ENCODE results near the gene ZNF487. TPM values are rescaled to one million over a fixed set of nuclear protein-coding genes. Genes with fewer than 3 reads are reported as not detected.
"Not testable (repeated sequence)": the region's sequence is repeated elsewhere in the genome, so short reads cannot be mapped to it uniquely, and the experiment has no call there.

ZNF487 gene
- 1 to 10 TPM; 4.4 to 5.4 TPM for total RNA-seq
- 1 to 10 TPM; 4.0 to 6.0 (median 5.1) TPM for polyA plus RNA-seq
- 1.6 to 19.2 (median 6.3) reads per million in 6 experiments for total RNA-seq

DNA sequence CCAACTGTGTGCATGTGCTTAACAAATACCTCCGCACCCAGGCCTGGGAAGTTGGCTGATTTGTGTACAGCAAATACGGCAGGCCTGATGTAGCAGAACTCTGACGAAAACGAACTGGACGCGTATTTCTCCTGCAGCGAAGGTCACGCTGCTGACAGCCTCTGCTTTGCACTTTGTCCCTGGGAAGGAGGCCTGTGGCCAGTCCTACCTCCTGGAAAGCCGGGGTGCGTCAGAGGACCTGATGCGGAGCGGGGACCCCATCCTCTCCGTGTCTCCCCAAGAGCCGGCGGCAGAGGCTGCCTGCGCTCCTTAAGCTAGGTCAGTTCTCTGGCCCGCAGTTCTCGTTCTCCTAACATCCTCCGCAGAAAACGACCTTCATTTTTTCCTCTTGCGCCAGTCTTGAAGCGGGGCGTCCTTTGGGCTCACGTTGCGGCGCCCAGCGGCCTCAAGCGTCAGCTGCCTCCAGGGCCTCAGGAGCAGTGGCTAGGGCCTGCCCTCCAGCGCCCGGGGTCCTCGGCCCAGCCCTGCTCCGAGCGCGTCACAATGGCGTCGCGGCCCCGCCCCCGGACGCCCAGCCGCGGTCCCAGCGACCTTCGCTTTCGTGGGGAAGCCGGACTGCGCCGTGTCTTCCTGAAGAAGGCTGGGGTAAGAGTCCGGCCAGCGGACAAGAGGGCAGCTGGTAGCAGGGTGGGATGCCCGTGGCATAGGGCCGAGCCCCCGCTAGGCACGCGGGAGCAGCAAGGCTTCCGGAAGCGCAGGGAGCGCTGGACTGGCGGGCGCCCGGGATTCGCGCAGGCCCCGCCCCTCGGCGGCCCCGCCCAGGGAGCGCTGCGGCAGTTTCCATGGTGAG, at the start of gene ZNF487:
TSS of gene ZNF487 (plus strand) at position 821 of the 850 bp plus-strand sequence. CDS start 38,703 bp downstream, outside the sequence.
- peaks cover 4 to 31% (median 25%) of the 10 kb centered on the region in 4 donors for H3K4me1 Mint-ChIP-seq
- POLR2A ChIA-PET = interaction anchor here (0.7 to 3.7 kb wide), 20 partner anchors 9 to 653 kb away, joined by 3 to 39 read pairs (median 4); partner anchors contain the start of genes CSGALNACT2 and HNRNPF
- peak within 1 kb of the TSS; percentile 94 to 100 (median 99) for H3K27ac Mint-ChIP-seq
- DNase-seq (peak; percentile 81 to 97 (median 92)), ATAC-seq (peak; percentile 88 to 90)
- peaks cover 0 to 2% (median 0%) of the 10 kb centered on the region in 9 donors for H3K9me3 Mint-ChIP-seq
- peak within 1 kb of the TSS; percentile 89 to 100 (median 96) for H3K4me3 Mint-ChIP-seq
- no peaks in the 10 kb centered on the region for H3K27me3 Mint-ChIP-seq
- H3K36me3 Mint-ChIP-seq = peaks cover 0 to 2% (median 0%) of the 10 kb centered on the region in 3 donors

GRCh38 chr10:43387678-43388032, 49.3 kb upstream of the ZNF487 start:
- Mint-ChIP-seq H3K36me3 (peaks cover 7 to 71% (median 11%) of the 10 kb centered on the region in 3 donors), H3K27ac (peak overlapping the region; percentile 2 to 93 (median 80)), H3K9me3 (no peaks in the 10 kb centered on the region)

DNA sequence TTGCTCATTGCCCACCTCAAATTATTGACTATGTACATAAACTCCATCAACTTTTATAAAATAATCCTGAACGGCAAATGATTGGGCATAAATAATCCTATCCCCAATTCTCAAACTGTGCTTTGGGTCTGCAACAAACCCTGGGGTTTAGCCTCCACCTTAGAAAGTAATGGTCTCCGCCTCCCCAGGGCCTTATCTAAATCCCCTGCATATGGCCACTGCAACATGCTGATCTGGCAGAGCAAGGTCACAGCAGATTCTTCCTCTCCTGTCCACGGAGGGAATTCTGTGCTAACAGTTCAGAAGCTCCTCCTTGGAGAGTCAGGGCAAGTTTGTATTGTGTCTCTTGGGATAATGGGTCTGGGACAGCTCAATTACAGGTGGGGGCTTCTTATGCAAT, 47.0 kb upstream of the ZNF487 start:
- peaks cover 11 to 93% (median 12%) of the 10 kb centered on the region in 3 donors for H3K36me3 Mint-ChIP-seq
- no peak overlapping the region for H3K4me3 Mint-ChIP-seq
- ATAC-seq = no peak
- no peaks in the 10 kb centered on the region for H3K27me3 Mint-ChIP-seq
- no peaks in the 10 kb centered on the region for H3K9me3 Mint-ChIP-seq
- POLR2A ChIA-PET = interaction anchor here (0.5 to 1.2 kb wide), 2 partner anchors 31 to 50 kb away, joined by 3 read pairs; no protein-coding TSS in a partner anchor
- no peak for DNase-seq
- peaks cover 36 to 71% (median 68%) of the 10 kb centered on the region in 4 donors for H3K4me1 Mint-ChIP-seq
- peak overlapping the region; percentile 58 to 95 (median 84) for H3K27ac Mint-ChIP-seq

More at GRCh38 chr10:43387678-43388032, 49.3 kb upstream of the ZNF487 start:
- Mint-ChIP-seq H3K4me1 (peaks cover 32 to 62% (median 53%) of the 10 kb centered on the region in 4 donors), H3K4me3 (no peak overlapping the region), H3K27me3 (no peaks in the 10 kb centered on the region)
- POLR2A ChIA-PET = no interaction called here
- ATAC-seq = no peak
- DNase-seq = no peak

- H3K36me3 Mint-ChIP-seq = peaks cover 11 to 97% (median 12%) of the 10 kb centered on the region in 3 donors
- ATAC-seq (no peak), DNase-seq (no peak)
- no peaks in the 10 kb centered on the region for H3K27me3 Mint-ChIP-seq
- H3K9me3 Mint-ChIP-seq = no peaks in the 10 kb centered on the region
- POLR2A ChIA-PET = interaction anchor here (0.5 to 1.2 kb wide), 2 partner anchors 31 kb away, joined by 3 to 5 read pairs; no protein-coding TSS in a partner anchor
- H3K27ac Mint-ChIP-seq = peak overlapping the region; percentile 76 to 95 (median 85)
- H3K4me1 Mint-ChIP-seq = peaks cover 39 to 75% (median 73%) of the 10 kb centered on the region in 4 donors
- H3K4me3 Mint-ChIP-seq = no peak overlapping the region
These were observed 46.6 kb upstream of the ZNF487 start for GRCh38 chr10:43390333-43390732.

DNA sequence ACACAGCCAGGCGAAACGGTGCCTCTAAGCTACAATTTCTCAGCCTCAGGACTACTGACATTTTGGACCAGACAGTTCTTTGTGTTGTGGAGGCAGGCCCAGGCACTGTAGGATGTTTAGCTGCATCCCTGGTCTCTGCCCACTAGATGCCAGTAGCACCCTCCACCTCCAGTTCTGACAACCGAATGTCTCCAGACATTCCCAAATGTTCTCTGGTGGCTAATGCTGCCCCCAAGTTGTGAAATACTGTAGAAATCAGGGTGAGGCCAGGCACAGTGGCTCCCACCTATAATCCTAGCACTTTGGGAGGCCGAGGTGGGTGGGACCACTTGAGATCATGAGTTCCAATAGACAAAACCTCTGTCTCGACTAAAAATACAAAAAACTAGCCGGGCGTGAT, 46.2 kb upstream of the ZNF487 start:
- Mint-ChIP-seq H3K4me3 (peak overlapping the region in 2 of 10 donors; percentile 3 to 15), H3K27ac (peak overlapping the region; percentile 76 to 95 (median 85)), H3K36me3 (peaks cover 11 to 95% (median 12%) of the 10 kb centered on the region in 3 donors), H3K27me3 (no peaks in the 10 kb centered on the region), H3K4me1 (peaks cover 39 to 80% (median 77%) of the 10 kb centered on the region in 4 donors), H3K9me3 (no peaks in the 10 kb centered on the region)
- ATAC-seq (peak; percentile 43 to 68), DNase-seq (peak in 7 of 10 donors; percentile 12 to 68 (median 29))
- POLR2A ChIA-PET = interaction anchor here (0.5 to 1.2 kb wide), 2 partner anchors 30 to 32 kb away, joined by 3 to 5 read pairs; no protein-coding TSS in a partner anchor

DNA sequence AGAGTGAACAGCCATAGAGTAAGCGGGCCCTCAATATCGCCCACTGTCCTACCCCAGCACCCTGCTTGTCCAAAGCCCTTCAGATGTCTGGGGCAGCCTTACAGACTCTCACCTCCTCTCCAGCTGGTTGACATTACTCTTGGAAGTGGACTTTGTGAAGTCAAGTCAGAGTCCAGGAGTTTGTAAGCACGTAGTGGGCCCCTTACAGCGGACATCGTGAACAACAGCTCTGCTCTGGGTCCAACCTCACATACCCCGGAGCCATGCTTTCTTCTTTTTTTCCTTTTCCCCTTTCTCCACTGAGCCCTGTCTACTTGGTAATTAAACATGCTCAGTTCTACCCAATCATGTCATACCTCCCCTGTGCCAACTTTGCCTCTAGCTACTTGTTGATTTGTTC, 45.4 kb upstream of the ZNF487 start:
- H3K27me3 Mint-ChIP-seq = no peaks in the 10 kb centered on the region
- no peaks in the 10 kb centered on the region for H3K9me3 Mint-ChIP-seq
- H3K27ac Mint-ChIP-seq = peak overlapping the region; percentile 16 to 95 (median 84)
- POLR2A ChIA-PET = no interaction called here
- H3K4me1 Mint-ChIP-seq = peaks cover 42 to 85% (median 82%) of the 10 kb centered on the region in 4 donors
- ATAC-seq (no peak), DNase-seq (no peak)
- peaks cover 11 to 90% (median 12%) of the 10 kb centered on the region in 3 donors for H3K36me3 Mint-ChIP-seq
- H3K4me3 Mint-ChIP-seq = peak overlapping the region in 1 of 10 donors; percentile 7

DNA sequence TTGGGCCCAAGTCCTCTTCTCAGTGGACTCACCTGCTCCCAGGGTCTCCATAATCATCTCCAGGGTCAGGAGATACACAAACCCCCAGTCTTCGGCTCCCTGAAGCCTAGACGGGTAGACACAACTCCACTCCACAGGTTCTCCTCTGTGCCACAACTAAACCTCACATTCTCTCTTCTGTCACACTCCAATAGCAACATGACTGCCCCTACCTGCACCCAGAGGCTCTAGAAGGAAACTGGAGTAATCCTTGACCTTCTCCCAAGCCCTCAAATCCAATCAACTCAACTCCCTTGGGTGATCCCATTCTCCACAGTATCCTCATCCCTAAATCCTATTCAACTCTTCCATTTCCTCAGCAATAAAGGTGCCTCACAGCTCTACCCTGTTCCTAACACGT, 44.2 kb upstream of the ZNF487 start:
- ATAC-seq = no peak
- H3K27me3 Mint-ChIP-seq = no peaks in the 10 kb centered on the region
- H3K4me1 Mint-ChIP-seq = peaks cover 33 to 81% (median 79%) of the 10 kb centered on the region in 4 donors
- peaks cover 2 to 79% (median 12%) of the 10 kb centered on the region in 3 donors for H3K36me3 Mint-ChIP-seq
- H3K4me3 Mint-ChIP-seq = peak overlapping the region in 1 of 10 donors; percentile 1
- peak overlapping the region; percentile 27 to 95 (median 87) for H3K27ac Mint-ChIP-seq
- POLR2A ChIA-PET = interaction anchor here (0.7 kb wide), 1 partner anchor 56 kb away, joined by 3 read pairs; no protein-coding TSS in a partner anchor
- DNase-seq = no peak
- H3K9me3 Mint-ChIP-seq = no peaks in the 10 kb centered on the region

- Mint-ChIP-seq H3K27ac (peak overlapping the region; percentile 27 to 95 (median 87)), H3K4me3 (peak overlapping the region in 1 of 10 donors; percentile 1), H3K4me1 (peaks cover 32 to 81% (median 79%) of the 10 kb centered on the region in 4 donors), H3K36me3 (peaks cover 1 to 75% (median 12%) of the 10 kb centered on the region in 3 donors)
- ATAC-seq, DNase-seq, H3K9me3 Mint-ChIP-seq, H3K27me3 Mint-ChIP-seq: not testable (repeated sequence)
- POLR2A ChIA-PET = interaction anchor here (0.7 to 2.0 kb wide), 3 partner anchors 13 to 56 kb away, joined by 3 to 9 read pairs (median 4); no protein-coding TSS in a partner anchor
These were observed 43.7 kb upstream of the ZNF487 start for GRCh38 chr10:43393186-43393585.

DNA sequence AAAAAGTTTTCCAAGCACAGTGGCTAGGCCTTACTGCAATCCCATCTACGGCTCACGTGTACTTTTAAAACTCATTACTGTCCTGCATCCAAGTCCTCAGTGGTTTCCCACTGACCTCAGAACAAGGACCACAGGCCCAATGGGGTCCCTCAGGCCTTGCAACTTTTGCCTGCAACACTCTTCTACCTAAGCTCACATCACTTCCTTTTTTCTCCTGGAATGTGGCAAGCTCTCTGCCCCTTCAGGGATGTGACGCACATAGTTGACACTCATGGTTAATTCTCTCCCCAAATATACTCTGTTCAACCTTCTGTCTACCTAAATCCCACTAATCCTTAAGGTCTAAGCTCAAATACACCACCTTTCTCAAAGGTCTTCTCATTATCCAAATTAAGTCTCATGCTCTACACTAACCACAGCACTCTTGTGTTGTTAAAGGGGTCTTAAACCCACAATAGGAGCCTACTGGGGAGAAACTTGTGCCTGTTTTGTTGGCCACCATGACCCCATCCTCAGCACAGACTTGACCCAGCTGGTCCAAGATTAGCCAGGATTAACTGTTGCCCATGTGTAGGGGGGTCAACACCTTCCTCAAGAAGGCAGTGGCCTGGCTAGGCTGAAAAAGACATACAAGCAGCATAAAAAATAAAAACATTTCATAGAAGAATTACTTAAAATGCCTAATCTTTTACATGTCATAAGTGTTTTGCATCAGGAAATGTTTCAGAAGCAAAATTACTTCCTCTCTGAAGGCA, 43.1 kb upstream of the ZNF487 start:
- POLR2A ChIA-PET = interaction anchor here (0.7 to 2.0 kb wide), 3 partner anchors 12 to 55 kb away, joined by 3 to 9 read pairs (median 4); no protein-coding TSS in a partner anchor
- peaks cover 1 to 69% (median 8%) of the 10 kb centered on the region in 3 donors for H3K36me3 Mint-ChIP-seq
- no peaks in the 10 kb centered on the region for H3K9me3 Mint-ChIP-seq
- no peak for DNase-seq
- H3K27me3 Mint-ChIP-seq = no peaks in the 10 kb centered on the region
- H3K4me1 Mint-ChIP-seq = peaks cover 26 to 80% (median 77%) of the 10 kb centered on the region in 4 donors
- H3K27ac Mint-ChIP-seq = peak overlapping the region; percentile 44 to 98 (median 84)
- H3K4me3 Mint-ChIP-seq = peak overlapping the region in 1 of 10 donors; percentile 35
- no peak for ATAC-seq

DNA sequence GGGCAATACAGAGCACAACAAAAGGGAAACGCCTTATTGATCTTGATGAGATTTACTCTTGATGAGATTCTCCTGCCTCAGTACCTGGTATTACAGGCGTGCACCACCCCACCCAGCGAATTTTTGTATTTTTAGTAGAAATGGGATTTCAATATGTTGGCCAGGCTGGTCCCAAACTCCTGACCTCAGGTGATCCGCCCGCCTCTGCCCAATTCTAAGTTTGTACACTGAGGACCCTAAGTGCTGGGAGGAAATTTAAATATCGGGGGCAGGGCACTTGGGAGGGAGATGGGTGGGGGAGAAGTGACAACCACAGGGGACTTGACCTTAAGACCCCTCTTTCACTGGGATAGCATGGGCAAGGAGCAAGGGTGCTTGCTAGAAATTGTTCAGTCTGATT, 42.0 kb upstream of the ZNF487 start:
- peak overlapping the region in 9 of 10 donors; percentile 85 to 95 (median 88) for H3K4me3 Mint-ChIP-seq
- H3K27me3 Mint-ChIP-seq = no peaks in the 10 kb centered on the region
- no peak for ATAC-seq
- peaks cover 1 to 65% (median 8%) of the 10 kb centered on the region in 3 donors for H3K36me3 Mint-ChIP-seq
- H3K9me3 Mint-ChIP-seq = no peaks in the 10 kb centered on the region
- POLR2A ChIA-PET = interaction anchor here (2.0 kb wide), 1 partner anchor 13 kb away, joined by 9 read pairs; no protein-coding TSS in a partner anchor
- no peak for DNase-seq
- peaks cover 30 to 82% (median 79%) of the 10 kb centered on the region in 4 donors for H3K4me1 Mint-ChIP-seq
- H3K27ac Mint-ChIP-seq = peak overlapping the region; percentile 92 to 99 (median 95)

DNA sequence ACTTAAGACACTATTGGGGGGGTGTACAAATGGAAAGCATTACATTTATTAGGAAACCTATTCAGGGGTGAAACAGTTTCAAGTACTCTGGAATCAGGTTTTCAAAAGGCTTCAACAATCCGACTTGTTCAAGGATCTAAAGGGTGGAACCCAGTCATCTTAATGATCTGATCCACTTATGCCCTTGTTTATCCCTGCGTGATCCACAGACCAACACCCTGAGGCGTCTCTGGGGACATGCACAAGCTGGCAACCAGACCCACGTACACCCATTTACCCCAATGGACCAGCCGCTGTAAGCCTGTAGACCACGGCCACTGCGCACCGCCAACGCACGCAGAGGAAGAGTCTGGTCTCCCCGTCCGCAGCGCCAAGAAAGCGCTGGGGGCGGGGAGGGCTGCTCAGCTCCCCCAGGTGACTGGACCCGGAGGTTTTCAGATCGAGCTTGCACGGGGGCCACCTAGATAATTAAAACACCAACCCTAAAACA, 41.3 kb upstream of the ZNF487 start:
- DNase-seq = peak in 4 of 10 donors; percentile 21 to 31 (median 30)
- H3K4me3 Mint-ChIP-seq = peak overlapping the region; percentile 85 to 95 (median 89)
- POLR2A ChIA-PET = interaction anchor here (0.5 to 3.1 kb wide), 9 partner anchors 10 to 255 kb away, joined by 3 to 22 read pairs (median 9); partner anchors contain the start of gene HNRNPF
- peaks cover 28 to 82% (median 79%) of the 10 kb centered on the region in 4 donors for H3K4me1 Mint-ChIP-seq
- H3K9me3 Mint-ChIP-seq = no peaks in the 10 kb centered on the region
- ATAC-seq = no peak
- H3K27me3 Mint-ChIP-seq = no peaks in the 10 kb centered on the region
- H3K27ac Mint-ChIP-seq = peak overlapping the region; percentile 92 to 99 (median 95)
- H3K36me3 Mint-ChIP-seq = peaks cover 1 to 63% (median 8%) of the 10 kb centered on the region in 3 donors
